ENCODE measurements around the gene NEMP1.
"Not testable (repeated sequence)": the region's sequence is repeated elsewhere in the genome, so short reads cannot be mapped to it uniquely, and the experiment has no call there.

Gene NEMP1

DNA sequence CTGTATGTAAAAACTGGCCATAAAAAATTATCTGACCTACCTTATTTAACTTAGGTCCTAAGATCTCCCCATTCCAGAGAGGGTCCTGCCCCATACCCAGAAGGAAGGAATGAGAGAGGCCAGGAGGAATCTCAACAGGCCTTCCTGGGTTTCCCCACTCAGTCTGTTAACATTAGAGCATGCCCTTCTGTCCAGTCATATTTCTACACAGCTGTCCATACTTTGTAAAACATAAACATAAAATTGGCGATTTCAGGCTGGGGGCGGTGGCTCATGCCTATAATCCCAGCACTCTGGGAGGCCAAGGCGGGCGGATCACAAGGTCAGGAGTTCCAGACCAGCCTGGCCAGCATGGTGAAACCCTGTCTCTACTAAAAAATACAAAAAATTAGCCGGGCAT is 56.3 kb downstream of the NEMP1 start:
- DNase-seq, result not testable (repeated sequence)

- DNase-seq, result no peak
Observed at GRCh38 chr12:57019983-57020719, 58.4 kb downstream of the NEMP1 start.

GRCh38 chr12:57018906-57019305 is 59.7 kb downstream of the NEMP1 start:
- no peak for DNase-seq

- not testable (repeated sequence) for DNase-seq
Observed at GRCh38 chr12:57018353-57018752, 60.2 kb downstream of the NEMP1 start.

DNA sequence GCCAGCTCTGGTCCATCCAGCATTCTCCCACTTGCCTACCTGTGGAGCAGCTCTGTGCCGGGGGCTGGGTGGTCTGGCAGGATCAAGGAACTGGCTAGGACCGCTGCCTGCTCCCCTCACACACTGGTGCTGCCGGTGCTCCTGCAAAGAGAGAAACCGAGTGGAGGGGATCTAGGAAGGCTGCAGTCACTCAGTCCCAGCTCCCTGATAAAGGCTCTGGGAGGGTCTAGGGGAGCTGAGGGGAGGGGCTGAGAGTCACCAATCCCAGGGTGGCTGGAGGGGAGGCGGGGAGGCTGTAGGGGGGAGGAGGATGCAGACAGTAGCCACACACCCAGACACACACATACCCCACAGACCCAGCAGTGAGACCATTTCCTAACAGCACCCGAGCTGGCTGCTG is 62.2 kb downstream of the NEMP1 start, which contains the start of gene TAC3:
Gene TAC3 (minus strand): TSS at position 182 of the 400 bp plus-strand sequence. CDS start 732 bp downstream, outside the sequence.
- no peak for DNase-seq

DNA sequence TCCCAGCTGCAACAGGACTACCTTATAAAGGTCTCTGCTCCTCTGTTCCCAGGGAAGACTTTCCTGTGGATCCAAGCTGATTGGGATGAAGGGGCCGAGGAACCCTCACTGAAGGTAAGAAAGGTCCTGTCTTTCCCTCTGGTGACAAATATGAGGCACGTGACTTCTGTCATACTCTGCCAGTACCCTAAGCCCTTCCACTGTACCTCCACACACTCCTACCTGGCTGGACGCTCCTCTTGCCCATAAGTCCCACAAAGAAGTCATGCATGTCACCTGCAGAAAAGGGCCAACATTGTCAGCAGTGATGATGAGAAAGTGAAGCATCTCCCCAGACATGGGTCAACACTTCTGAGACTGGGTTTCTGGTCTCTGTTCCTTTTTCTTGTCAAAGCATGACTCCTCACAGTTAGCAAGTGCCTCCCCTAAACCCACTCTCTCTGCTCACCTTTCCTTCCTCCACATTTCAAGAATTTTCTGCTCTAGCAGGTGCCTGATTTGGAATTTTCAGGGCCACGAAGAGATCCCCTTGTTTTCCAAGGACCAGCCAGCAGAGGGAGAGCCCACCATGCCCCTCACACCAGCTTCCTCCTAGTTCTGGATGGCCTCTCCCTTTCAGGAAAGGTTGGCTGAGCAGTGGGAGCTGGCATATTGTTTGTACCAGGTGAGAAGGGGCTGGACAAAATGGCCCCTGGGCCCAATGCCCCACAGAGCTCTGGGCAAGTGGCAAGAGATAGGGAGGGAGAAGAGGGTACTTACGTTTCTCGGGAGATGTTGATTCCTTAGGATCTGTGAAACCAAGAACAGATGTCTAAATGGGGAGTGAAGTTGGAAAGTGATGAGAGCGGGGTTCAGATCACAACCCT is 65.8 kb downstream of the NEMP1 start:
- no peak for DNase-seq

DNA sequence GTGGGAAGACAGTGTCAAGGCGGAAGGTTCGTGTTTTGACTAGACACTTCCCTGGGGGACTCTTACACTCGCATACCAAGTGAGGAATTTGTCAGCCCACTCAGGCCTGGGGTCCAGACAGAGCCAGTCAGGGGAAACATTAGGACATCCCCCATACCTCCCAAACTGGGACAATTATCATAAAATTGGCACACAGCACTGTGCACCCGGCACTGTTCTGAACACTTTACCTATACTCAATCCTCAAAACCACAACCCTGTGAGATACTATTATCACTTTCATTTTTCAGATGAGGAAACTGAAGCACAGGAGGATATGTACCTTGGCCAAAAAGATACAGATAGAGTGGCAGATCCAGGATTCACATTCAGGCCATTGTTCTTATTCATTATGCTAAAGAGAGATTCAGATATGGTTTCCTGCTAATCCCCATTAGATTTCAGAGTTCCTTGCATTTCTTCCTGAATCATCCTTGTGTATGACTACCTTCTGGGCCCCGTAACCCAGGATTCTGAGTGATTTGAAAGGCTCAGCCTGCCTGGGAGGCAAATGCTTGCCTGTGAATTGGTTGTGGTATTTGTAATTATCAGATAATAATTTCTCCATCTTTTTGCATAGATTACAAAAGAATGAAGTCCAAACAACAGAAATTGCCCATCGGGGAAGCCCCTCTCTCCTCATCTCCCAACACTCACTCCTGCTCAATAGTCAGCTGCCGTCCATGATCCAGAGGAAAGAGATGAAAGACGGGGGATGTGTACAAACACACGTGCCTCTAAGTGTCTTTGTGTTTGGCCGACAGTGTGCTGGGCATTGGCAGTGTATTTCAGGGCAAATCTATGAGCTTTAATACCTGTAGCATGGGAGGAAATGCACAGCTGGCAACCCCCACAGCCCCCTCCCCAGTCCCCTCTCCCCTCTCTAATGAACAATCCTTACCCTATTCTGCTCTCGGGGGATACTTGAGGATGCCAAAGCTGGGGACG is 66.9 kb downstream of the NEMP1 start:
- DNase-seq, result no peak

DNA sequence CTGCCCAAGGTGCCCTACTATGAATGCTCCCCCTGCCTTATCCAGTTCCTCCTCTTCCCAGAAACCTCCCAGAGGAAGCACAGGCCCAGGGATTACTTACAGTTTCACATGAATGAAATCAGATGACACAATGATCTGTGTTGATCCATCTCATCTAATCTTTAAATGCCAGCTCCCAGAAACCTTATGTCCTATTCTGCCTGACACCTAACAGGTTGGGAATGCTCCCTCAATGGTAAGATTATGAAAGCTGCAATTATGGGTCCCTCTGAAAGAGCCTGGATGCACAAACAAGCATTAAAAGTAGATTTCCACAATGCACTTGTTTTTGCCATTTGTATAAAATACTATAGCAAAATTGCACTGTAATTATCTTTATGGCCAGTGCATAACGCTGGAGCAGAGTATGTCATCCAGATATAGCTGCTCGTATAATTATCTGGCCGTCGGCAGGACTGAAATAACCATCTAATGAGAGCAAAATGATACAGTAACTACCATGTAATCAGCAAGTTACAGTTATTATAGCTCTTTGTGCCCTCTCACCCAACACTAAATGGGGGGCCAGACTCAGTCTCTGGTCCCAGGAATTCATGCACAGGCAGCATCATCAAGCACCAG is 67.9 kb downstream of the NEMP1 start:
- no peak for DNase-seq

DNA sequence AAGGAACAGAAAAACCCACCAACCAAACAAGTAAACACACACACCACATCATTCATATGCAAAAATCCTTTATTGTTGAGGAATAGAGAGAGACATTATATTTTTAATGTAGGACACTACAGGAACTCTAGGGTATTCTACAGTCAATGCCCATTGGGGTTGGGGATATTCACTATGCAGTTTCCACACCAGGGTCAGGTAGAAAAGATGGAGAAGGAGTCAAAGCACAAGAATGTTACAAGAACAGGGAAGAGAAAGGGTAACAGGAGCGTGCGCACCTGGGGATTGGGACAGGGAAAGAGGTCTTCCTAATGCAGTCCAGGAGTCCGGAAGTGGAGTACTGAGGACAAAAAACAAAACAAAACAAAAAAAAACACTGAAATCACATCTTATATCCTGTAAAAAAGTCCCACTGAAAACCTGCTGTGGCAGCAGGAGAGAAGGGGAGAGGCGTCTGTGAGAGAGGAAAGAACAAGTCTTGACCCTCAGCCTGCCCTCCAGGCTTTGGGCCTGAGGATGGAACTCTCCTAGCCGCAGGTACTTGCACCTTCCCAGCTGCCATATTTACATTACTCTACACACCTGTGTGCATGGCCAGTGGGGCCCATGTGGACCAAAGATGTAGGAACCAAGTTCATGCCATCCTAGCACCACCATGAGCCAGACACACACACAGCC is 68.5 kb downstream of the NEMP1 start:
- DNase-seq, result no peak

DNA sequence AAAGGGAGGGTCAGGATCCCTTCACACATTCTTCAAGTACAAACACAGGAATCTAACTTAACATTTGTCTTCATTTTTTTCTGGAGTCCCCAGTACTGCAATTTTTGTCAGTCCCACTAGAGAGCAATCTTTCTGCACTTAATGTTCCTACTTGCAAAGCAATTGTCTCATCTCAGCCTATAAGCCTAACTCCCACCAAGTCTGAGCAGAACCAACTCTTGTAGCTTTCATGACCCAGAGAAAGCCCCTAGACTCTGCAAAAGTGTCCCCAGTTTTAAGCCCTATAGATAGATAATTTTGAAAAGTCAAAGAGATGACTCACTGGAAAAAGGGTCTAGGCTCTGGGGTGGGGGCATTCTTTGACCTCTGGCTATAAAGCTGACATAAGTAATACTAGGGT is 70.4 kb downstream of the NEMP1 start:
- no peak for DNase-seq

GRCh38 chr12:57006809-57007475 is 71.6 kb downstream of the NEMP1 start:
- DNase-seq, result no peak

GRCh38 chr12:57005980-57006808 is 72.4 kb downstream of the NEMP1 start, which contains the start of gene ZBTB39:
Gene ZBTB39 (minus strand): TSS chr12:57006546. CDS start chr12:57004917, 1,629 bp downstream.
- DNase-seq, result no peak
